K562 (cell line): ENCODE results near the gene LZTR1. TPM values are rescaled to one million over a fixed set of nuclear protein-coding genes. Genes with fewer than 3 reads are reported as not detected.

Experiments
- CCAR2 ChIP-seq: fragments of 200-400 bp; formaldehyde crosslinking; IDR thresholded peaks from 2 replicates; pipeline ENCODE4 v1.6.1; 2017; ENCODE audit warnings: mild to moderate bottlenecking, low read depth, low read length
- COPS2 ChIP-seq: fragments of 450-650 bp; conservative IDR thresholded peaks from 2 replicates; pipeline ENCODE4 v1.6.1; 2016; ENCODE audit warnings: mild to moderate bottlenecking, moderate library complexity
- DEAF1 ChIP-seq: fragments of 450-650 bp; formaldehyde crosslinking; IDR thresholded peaks from 2 replicates; pipeline ENCODE4 v1.4.0; 2020; ENCODE audit warnings: mild to moderate bottlenecking, moderate library complexity
- EP300 ChIP-seq: IDR thresholded peaks from 2 replicates; pipeline ENCODE4 v1.6.1; 2012; ENCODE audit warnings: low read length, improper control_type of control experiment
- FOXO4 ChIP-seq: fragments of 450-650 bp; formaldehyde crosslinking; IDR thresholded peaks from 2 replicates; pipeline ENCODE4 v1.4.0; 2020; ENCODE audit warnings: mild to moderate bottlenecking, moderate library complexity
- HDAC3 ChIP-seq: fragments of 450-650 bp; IDR thresholded peaks from 2 replicates; pipeline ENCODE4 v1.6.1; 2018; ENCODE audit warnings: borderline replicate concordance, mild to moderate bottlenecking, moderate library complexity; ENCODE audit not compliant: partially characterized antibody
- MITF ChIP-seq: IDR thresholded peaks from 2 replicates; pipeline ENCODE4 v1.6.1; 2014; ENCODE audit warnings: antibody characterized with exemption
- MTA1 ChIP-seq: fragments of 450-650 bp; IDR thresholded peaks from 2 replicates; pipeline ENCODE4 v1.6.1; 2017; ENCODE audit warnings: borderline replicate concordance
- NBN ChIP-seq: fragments of 450-650 bp; IDR thresholded peaks from 2 replicates; pipeline ENCODE4 v1.6.1; 2016; ENCODE audit warnings: low read depth, mild to moderate bottlenecking
- NELFE ChIP-seq: IDR thresholded peaks from 2 replicates; pipeline ENCODE4 v1.6.1; 2011; ENCODE audit warnings: mild to moderate bottlenecking; ENCODE audit not compliant: insufficient read depth, insufficient read length
- PRMT5 ChIP-seq: sonication (generic); formaldehyde crosslinking; IDR thresholded peaks from 2 replicates; pipeline ENCODE4 v1.5.0; 2020; ENCODE audit warnings: missing genetic modification reagents
- RAD21 ChIP-seq, 2 experiments: fragments of 250-450 bp in 1 of 2; fragments of 450-650 bp in 1 of 2; sonication (Bioruptor Pico) in 1 of 2; formaldehyde crosslinking in 1 of 2; IDR thresholded peaks in 1 of 2; conservative IDR thresholded peaks in 1 of 2; 2 replicates each; pipeline versions ENCODE4 v1.4.0 to v1.8.0; 2020 to 2022; ENCODE audit warnings: mild to moderate bottlenecking in 2 of 2, moderate library complexity in 1 of 2
- RBM22 ChIP-seq: fragments of 200-400 bp; formaldehyde crosslinking; IDR thresholded peaks from 2 replicates; pipeline ENCODE4 v1.6.1; 2018; ENCODE audit warnings: low read length, low read depth; ENCODE audit not compliant: poor library complexity, severe bottlenecking
- RREB1 ChIP-seq: fragments of 250-450 bp; sonication (Bioruptor Pico); IDR thresholded peaks from 2 replicates; pipeline ENCODE4 v1.4.0; 2020
- ZNF398 ChIP-seq: fragments of 250-450 bp; sonication (Bioruptor Pico); IDR thresholded peaks from 2 replicates; pipeline ENCODE4 v1.8.0; 2021; ENCODE audit warnings: moderate library complexity, mild to moderate bottlenecking, inconsistent platforms
- ZNF444 ChIP-seq: fragments of 250-450 bp; sonication (Bioruptor Pico); IDR thresholded peaks from 2 replicates; pipeline ENCODE4 v1.4.0; 2020; ENCODE audit warnings: mild to moderate bottlenecking, moderate library complexity
- ZSCAN32 ChIP-seq: fragments of 450-650 bp; formaldehyde crosslinking; IDR thresholded peaks from 2 replicates; pipeline ENCODE4 v1.4.0; 2020; ENCODE audit warnings: mild to moderate bottlenecking, moderate library complexity
- polyA plus RNA-seq, 8 experiments: library from polyadenylated mRNA; depleted of rRNA in 4 of 8; stranded (reverse) in 5 of 8; unstranded in 3 of 8; fragments of >200 nt; fragmentation: Nextera tagmentation in 2 of 8; fragmentation: Illumina TruSeq in 1 of 8; extraction: Ambion mirVana in 2 of 8; extraction: Trizol in 1 of 8; gene quantifications; 2 replicates each; pipeline versions ENCODE4 v1.2.1 to v1.2.3, GENCODE V29; 2011 to 2014; ENCODE audit warnings: inconsistent platforms in 1 of 8, missing spikeins in 1 of 8
- total RNA-seq, 7 experiments: library from RNA; depleted of rRNA in 6 of 7; stranded (reverse); fragments of >200 nt in 6 of 7; fragmentation: Illumina TruSeq in 2 of 7; extraction: Trizol in 2 of 7; gene quantifications; 2 replicates each; pipeline versions ENCODE4 v1.2.1 to v1.2.3, GENCODE V29; 2011 to 2021; ENCODE audit warnings: low replicate concordance in 1 of 7

The LZTR1 gene
- total and polyA plus RNA-seq, 9 of the 15 experiments (the other 6 are each of a cell fraction or from before 2014, with no cell fraction given), result 2.2 to 135 (median 63.0) TPM

GRCh38 chr22:21038405-21038804 is 56.3 kb downstream of the LZTR1 start (continued):
- no peak for TF ChIP-seq RREB1 (CRISPR knock-in tag)
- TF ChIP-seq NBN, result no peak
- TF ChIP-seq COPS2, result no peak
- no peak for TF ChIP-seq EP300
- TF ChIP-seq HDAC3, result no peak
- TF ChIP-seq PRMT5 (CRISPR knock-in tag), result no peak
- TF ChIP-seq ZNF398, result no peak
- 0 out of 2 replicates have a peak, but pooled peaks have one; percentile 25 for TF ChIP-seq MITF
- no peak for TF ChIP-seq RAD21 (CRISPR knock-in tag; conservative IDR thresholded peaks at IDR 0.05 in 1 of 2, IDR thresholded peaks at IDR 0.05 in 1 of 2)
- no peak for TF ChIP-seq FOXO4 (CRISPR knock-in tag)
- 0 out of 2 replicates have a peak, but pooled peaks have one; percentile 76 for TF ChIP-seq CCAR2
- no peak for TF ChIP-seq ZNF444 (CRISPR knock-in tag)
- no peak for TF ChIP-seq RBM22
- TF ChIP-seq MTA1, result no peak
- no peak for TF ChIP-seq NELFE
- no peak for TF ChIP-seq DEAF1 (CRISPR knock-in tag)
- TF ChIP-seq ZSCAN32 (CRISPR knock-in tag), result no peak
